Hematopoietic multipotent progenitor cell (in vitro differentiated cells): ENCODE measurements around the gene CSAG3. TPM values are rescaled to one million over a fixed set of nuclear protein-coding genes. Genes with fewer than 3 reads are reported as not detected.
"Not testable (repeated sequence)": the region's sequence is repeated elsewhere in the genome, so short reads cannot be mapped to it uniquely, and the experiment has no call there.

Source experiments
- DNase-seq, 3 donors: peaks; one replicate each; pipeline ENCODE4 v3.0.0-alpha.2; 2011 to 2015; ENCODE audit warnings: low read depth in 2 of 3, low spot score in 2 of 3
- total RNA-seq: library from RNA; depleted of rRNA; stranded (reverse); fragments of >200 nt; gene quantifications from one replicate; pipeline ENCODE4 v1.2.3, GENCODE V29; 2012

Gene CSAG3
- total RNA-seq, result not detected

DNA sequence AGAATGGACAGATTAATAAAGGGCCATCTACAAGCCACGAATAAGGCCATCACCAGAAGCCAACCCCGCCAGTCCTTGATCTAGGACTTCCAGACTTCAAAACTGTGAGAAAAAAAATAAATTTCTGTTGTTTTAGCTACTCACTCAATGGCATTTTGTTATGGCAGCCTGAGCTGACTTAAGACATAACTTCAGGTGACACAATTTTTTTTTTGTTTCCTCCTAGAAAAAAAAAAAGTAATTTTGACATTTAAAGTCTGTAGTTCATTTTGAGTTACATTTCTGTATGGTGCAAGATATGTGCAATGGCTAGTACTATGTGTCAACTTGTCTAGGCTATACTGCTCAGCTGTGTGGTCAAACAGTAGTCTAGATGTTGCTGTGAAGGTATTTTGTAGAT, at the start of gene CSAG3:
Gene CSAG3 (plus strand): TSS at position 301 of the 400 bp plus-strand sequence.
- DNase-seq, result not testable (repeated sequence)

DNA sequence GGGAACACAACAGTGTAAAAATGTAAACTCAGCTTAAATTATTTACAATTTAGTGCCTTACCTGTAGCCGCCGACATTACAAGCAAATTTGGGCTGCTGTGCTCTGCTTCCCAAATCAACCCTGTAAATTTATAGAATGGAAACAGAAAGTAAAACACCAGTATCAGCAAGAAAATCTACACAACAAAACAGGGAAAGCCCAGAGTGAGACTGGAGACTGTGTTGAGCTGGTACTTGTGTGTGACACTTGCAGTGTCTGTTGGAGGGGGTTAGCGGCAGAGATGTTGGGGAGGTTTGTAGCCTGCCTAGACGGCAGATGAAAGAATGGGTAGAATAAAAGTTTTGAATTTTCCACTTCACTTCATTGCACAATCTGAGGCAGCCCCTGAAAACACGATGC, 45.8 kb upstream of the CSAG3 start:
- DNase-seq, result not testable (repeated sequence)

DNA sequence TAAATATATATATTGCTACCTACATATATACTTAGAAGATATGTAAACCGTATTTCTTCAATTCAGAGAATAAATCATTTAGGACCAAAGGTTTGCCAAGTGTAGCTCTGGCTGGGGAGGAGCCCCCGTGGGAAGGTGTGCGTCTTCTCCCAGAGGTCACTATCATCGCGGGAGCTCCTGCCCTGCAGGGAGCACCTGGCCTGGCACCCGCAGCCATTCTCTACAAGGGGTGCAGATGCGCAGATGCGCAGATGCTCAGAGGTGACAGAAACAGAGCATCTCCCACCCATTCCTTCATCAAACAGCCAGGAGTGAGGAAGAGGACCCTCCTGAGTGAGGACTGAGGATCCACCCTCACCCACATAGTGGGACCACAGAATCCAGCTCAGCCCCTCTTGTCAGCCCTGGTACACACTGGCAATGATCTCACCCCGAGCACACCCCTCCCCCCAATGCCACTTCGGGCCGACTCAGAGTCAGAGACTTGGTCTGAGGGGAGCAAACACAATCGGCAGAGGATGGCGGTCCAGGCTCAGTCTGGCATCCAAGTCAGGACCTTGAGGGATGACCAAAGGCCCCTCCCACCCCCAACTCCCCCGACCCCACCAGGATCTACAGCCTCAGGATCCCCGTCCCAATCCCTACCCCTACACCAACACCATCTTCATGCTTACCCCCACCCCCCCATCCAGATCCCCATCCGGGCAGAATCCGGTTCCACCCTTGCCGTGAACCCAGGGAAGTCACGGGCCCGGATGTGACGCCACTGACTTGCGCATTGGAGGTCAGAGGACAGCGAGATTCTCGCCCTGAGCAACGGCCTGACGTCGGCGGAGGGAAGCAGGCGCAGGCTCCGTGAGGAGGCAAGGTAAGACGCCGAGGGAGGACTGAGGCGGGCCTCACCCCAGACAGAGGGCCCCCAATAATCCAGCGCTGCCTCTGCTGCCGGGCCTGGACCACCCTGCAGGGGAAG, 44.9 kb upstream of the CSAG3 start, which contains the start of gene MAGEA2B:
Gene MAGEA2B (plus strand): TSS at position 814 of the 973 bp plus-strand sequence. CDS start 2,479 bp downstream, outside the sequence.
- DNase-seq, result not testable (repeated sequence)

DNA sequence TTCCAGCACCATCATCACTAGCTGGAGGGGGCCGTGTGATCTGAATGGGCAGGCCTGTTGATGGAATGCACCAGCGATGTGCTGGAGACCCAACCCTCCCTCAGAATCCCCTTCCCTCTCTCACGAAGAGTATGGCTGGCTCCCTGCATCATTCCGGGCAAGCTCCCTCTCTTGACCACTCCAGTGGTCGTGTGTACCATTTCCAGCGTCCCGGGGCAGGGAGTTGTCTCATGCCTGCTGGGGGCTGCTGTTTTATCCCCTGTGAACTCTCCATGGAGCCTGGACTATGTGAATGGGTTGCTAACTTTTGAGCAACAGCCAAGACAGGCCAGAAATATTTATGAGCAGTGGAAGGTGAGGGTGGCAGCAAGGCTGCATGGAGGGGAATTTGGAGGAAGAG, 33.6 kb upstream of the CSAG3 start:
- DNase-seq, result no peak

DNA sequence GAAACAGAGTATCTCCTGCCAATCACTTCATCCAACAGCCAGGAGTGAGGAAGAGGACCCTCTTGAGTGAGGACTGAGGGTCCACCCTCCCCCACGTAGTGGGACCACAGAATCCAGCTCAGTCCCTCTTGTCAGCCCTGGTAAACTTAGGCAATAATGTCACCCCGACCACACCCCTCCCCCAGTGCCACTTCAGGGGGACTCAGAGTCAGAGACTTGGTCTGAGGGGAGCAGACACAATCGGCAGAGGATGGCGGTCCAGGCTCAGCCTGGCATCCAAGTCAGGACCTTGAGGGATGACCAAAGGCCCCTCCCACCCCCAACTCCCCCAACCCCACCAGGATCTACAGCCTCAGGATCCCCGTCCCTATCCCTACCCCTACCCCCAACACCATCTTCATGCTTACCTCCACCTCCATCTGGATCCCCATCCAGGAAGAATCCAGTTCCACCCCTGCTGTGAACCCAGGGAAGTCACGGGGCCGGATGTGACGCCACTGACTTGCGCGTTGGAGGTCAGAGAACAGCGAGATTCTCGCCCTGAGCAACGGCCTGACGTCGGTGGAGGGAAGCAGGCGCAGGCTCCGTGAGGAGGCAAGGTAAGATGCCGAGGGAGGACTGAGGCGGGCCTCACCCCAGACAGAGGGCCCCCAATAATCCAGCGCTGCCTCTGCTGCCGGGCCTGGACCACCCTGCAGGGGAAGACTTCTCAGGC, 25.6 kb upstream of the CSAG3 start, which contains the start of the genes CSAG1 and MAGEA12:
Gene CSAG1 (minus strand): TSS at position 461 of the 715 bp plus-strand sequence. CDS start 1,261 bp downstream, outside the sequence.
Gene MAGEA12 (plus strand): TSS at position 497 of the 715 bp plus-strand sequence. CDS start 2,405 bp downstream, outside the sequence.
- DNase-seq, result no peak

DNA sequence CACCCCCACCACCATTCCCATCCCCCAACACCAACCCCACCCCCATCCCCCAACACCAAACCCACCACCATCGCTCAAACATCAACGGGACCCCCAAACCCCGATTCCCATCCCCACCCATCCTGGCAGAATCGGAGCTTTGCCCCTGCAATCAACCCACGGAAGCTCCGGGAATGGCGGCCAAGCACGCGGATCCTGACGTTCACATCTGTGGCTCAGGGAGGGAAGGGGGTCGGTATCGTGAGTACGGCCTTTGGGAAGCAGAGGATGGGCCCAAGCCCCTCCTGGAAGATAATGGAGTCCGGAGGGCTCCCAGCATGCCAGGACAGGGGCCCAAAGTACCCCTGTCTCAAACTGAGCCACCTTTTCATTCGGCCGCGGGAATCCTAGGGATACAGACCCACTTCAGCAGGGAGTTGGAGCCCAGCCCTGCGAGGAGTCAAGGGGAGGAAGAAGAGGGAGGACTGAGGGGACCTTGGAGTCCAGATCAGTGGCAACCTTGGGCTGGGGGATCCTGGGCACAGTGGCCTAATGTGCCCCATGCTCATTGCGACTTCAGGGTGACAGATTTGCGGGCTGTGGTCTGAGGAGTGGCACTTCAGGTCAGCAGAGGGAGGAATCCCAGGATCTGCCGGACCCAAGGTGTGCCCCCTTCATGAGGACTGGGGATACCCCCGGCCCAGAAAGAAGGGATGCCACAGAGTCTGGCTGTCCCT, 24.7 kb upstream of the CSAG3 start:
- not testable (repeated sequence) for DNase-seq

DNA sequence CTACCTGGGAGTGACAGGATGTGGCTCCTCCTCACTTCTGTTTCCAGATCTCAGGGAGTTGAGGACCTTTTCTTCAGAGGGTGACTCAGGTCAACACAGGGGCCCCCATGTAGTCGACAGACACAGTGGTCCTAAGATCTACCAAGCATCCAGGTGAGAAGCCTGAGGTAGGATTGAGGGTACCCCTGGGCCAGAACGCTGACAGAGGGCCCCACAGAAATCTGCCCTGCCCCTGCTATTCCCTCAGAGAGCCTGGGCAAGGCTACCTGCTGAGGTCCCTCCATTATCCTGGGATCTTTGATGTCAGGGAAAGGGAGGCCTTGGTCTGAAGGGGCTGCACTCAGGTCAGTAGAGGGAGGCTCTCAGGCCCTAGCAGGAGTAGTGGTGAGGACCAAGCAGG, 23.9 kb upstream of the CSAG3 start:
- no peak for DNase-seq

DNA sequence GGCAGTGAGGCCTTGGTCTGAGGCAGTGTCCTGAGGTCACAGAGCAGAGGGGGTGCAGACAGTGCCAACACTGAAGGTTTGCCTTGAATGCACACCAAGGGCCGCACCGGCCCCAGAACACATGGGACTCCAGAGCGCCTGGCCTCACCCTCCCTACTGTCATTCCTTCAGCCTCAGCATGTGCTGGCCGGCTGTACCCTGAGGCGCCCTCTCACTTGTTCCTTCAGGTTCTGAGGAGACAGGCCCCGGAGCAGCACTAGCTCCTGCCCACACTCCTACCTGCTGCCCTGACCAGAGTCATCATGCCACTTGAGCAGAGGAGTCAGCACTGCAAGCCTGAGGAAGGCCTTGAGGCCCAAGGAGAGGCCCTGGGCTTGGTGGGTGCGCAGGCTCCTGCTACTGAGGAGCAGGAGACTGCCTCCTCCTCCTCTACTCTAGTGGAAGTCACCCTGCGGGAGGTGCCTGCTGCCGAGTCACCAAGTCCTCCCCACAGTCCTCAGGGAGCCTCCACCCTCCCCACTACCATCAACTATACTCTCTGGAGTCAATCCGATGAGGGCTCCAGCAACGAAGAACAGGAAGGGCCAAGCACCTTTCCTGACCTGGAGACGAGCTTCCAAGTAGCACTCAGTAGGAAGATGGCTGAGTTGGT, 23.0 kb upstream of the CSAG3 start:
- no peak for DNase-seq

DNA sequence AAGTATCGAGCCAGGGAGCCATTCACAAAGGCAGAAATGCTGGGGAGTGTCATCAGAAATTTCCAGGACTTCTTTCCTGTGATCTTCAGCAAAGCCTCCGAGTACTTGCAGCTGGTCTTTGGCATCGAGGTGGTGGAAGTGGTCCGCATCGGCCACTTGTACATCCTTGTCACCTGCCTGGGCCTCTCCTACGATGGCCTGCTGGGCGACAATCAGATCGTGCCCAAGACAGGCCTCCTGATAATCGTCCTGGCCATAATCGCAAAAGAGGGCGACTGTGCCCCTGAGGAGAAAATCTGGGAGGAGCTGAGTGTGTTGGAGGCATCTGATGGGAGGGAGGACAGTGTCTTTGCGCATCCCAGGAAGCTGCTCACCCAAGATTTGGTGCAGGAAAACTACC, 22.5 kb upstream of the CSAG3 start:
- DNase-seq, result not testable (repeated sequence)

DNA sequence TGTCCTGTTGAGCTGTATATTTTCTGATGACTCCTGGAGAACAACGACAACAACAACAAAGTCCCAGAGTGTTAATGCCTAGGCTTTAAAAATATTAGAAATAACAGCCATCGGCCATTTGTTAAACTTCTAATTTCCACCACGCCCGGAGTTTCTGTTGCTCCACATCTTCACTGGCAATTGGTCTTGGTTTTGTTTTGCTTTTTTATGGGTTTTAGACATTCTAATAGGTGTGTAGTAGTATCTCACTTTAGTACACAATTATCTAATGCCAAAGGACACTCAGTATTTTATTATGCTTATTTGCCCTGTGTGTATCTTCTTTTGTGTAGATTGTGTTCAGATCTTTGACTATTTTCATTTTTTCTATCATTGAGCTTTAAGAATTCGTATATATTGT, 20.5 kb upstream of the CSAG3 start:
- DNase-seq, result no peak

DNA sequence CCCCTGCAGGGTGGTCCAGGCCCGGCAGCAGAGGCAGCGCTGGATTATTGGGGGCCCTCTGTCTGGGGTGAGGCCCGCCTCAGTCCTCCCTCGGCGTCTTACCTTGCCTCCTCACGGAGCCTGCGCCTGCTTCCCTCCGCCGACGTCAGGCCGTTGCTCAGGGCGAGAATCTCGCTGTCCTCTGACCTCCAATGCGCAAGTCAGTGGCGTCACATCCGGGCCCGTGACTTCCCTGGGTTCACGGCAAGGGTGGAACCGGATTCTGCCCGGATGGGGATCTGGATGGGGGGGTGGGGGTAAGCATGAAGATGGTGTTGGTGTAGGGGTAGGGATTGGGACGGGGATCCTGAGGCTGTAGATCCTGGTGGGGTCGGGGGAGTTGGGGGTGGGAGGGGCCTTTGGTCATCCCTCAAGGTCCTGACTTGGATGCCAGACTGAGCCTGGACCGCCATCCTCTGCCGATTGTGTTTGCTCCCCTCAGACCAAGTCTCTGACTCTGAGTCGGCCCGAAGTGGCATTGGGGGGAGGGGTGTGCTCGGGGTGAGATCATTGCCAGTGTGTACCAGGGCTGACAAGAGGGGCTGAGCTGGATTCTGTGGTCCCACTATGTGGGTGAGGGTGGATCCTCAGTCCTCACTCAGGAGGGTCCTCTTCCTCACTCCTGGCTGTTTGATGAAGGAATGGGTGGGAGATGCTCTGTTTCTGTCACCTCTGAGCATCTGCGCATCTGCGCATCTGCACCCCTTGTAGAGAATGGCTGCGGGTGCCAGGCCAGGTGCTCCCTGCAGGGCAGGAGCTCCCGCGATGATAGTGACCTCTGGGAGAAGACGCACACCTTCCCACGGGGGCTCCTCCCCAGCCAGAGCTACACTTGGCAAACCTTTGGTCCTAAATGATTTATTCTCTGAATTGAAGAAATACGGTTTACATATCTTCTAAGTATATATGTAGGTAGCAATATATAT, 5.0 kb upstream of the CSAG3 start, which contains the start of gene MAGEA2:
Gene MAGEA2 (minus strand): TSS at position 157 of the 965 bp plus-strand sequence. CDS start 2,479 bp downstream, outside the sequence.
- not testable (repeated sequence) for DNase-seq

DNA sequence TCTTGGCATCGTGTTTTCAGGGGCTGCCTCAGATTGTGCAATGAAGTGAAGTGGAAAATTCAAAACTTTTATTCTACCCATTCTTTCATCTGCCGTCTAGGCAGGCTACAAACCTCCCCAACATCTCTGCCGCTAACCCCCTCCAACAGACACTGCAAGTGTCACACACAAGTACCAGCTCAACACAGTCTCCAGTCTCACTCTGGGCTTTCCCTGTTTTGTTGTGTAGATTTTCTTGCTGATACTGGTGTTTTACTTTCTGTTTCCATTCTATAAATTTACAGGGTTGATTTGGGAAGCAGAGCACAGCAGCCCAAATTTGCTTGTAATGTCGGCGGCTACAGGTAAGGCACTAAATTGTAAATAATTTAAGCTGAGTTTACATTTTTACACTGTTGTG, 4.1 kb upstream of the CSAG3 start:
- DNase-seq, result not testable (repeated sequence)

DNA sequence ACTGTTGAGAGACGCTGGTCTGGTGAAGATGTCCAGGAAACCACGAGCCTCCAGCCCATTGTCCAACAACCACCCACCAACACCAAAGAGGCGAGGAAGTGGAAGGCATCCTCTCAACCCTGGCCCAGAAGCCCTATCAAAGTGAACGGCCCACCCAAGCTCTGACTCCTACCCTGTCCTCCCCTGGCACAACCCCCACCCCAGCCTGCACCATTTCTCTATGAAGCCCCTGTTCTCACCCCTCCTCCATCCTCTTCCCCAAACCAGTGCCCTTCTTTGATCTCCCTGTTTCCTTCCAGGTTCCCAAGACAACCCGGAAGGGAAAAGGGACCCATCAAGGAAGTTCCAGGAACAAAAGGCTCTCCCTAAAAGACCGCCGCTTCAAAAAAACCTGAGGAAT, 526 bp downstream of the CSAG3 start:
- DNase-seq, result not testable (repeated sequence)

DNA sequence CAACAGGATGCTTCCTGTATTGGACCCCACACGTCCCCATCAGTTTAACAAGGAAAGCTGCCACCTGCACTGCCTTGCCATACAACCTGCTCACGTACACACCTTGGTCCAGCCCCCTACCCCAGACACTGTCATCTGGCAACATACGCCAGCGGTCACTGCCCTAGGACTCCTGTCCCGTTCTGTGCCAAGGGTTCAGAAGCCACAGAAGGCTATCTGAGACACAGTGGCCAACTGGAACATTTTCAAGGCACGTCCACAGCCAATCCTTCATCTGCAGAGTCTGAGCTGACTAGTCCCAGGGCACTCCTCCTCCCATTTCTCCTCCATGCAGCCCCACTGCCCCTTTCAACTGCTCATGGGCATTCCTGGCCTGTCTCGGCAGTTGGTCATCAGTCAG, 2.6 kb downstream of the CSAG3 start:
- not testable (repeated sequence) for DNase-seq

DNA sequence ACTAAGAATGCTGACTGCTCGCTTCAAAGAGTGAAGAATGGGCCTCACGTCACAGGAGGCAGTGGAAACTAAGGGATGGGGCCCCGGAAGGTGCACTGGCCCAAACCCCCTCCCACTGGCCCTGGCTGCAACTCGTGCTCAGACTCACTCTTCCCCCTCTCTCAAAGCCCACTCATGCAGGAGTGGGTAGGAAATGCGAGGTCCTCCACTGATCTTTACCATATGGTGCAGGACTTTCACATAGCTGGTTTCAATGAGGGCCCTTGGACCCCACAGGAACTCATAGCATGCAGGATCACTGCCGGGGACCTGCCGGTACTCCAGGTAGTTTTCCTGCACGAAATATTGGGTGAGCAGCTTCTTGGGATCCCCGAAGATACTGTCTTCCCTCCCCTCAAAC, 7.5 kb downstream of the CSAG3 start:
- DNase-seq, result not testable (repeated sequence)

DNA sequence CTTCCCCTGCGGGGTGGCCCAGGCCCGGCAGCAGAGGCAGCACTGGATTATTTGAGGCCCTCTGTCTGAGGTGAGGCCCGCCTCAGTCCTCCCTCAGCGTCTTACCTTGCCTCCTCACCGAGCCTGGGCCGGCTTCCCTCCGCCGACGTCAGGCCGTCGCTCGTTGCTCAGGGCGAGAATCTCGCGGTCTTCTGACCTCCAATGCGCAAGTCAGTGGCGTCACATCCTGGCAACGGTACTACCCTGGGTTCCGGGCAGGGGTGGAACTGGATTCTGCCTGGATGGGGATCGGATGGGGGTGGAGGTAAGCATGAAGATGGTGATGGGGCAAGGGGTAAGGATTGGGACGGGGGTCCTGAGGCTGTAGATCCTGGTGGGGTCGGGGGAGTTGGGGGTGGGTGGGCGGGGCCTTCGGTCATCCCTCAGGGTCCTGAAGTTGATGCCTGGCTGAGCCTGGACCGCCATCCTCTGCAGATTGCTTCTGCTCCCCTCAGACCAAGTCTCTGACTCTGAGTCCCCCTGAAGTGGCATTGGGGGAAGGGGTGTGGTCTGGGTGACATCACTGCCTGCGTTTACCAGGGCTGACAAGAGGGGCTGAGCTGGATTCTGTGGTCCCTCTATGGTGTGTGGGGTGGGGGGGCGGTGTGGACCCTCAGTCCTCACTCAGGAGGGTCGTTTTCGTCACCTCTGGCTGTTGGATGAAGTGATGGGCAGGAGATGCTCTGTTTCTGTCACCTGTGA, 10.7 kb downstream of the CSAG3 start, which contains the start of gene MAGEA6:
Gene MAGEA6 (minus strand): TSS at position 141 of the 741 bp plus-strand sequence. CDS start 2,039 bp downstream, outside the sequence.
- not testable (repeated sequence) for DNase-seq

DNA sequence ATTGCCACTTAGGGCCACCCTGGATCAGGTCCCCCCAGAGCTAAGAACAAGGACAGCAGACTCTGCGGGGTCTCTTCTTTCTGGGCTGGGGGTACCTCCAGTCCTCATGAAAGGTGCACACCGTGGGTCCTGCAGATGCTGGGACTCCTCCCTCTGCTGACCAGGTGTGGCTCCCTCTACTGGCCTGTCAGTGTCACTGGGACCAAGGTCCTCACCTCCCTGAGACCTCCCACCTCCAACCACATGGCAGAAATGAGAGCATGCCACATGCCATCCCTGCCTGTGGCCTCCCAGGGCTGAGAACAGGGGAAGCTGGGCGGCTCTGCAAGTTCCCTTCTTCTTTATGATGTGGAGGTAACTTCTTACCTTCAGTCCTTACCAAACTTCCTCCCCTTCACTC, 28.0 kb downstream of the CSAG3 start:
- DNase-seq, result not testable (repeated sequence)

DNA sequence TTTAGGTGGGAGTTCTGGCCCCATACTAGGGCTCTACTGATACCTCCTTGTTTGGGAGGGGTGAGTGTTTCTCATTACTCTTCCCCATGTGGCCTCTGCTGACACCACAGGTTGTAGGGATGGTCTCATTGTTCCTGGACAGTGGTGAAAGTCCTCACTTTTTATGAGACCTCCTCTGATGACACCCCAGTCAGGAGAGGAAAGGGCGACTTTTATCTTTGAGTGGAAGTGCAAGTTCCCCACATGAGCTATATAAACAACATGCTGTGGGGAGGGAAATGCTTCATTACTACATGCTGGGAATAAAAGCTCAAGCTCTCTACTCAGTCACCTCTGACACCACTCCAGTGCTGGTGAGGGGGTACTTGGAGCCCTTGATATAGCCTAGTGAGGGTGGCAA, 39.9 kb downstream of the CSAG3 start:
- no peak for DNase-seq
